Smooth muscle cell (in vitro differentiated cells): ENCODE data around the gene SORBS2. TPM values are rescaled to one million over a fixed set of nuclear protein-coding genes. Genes with fewer than 3 reads are reported as not detected.

Experiments used
- DNase-seq: peaks from one replicate; lab custom pipeline; 2025; ENCODE audit not compliant: unreplicated experiment; lab: John Stamatoyannopoulos, UW
- H2AFZ ChIP-seq: fragments of 200-600 bp; sonication (generic); 2 replicates; pipeline ENCODE4 v1.6.0; 2016; ENCODE audit warnings: antibody characterized with exemption, low read depth, mild to moderate bottlenecking
- H3F3A ChIP-seq: fragments of 200-600 bp; sonication (generic); 2 replicates; pipeline ENCODE4 v1.6.0; 2017; ENCODE audit warnings: antibody characterized with exemption, low read depth
- H3K27ac ChIP-seq: fragments of 200-600 bp; sonication (generic); 2 replicates; pipeline ENCODE4 v1.5.1; 2016; ENCODE audit warnings: low read depth, mild to moderate bottlenecking
- H3K27me3 ChIP-seq: fragments of 200-600 bp; sonication (generic); 2 replicates; pipeline ENCODE4 v1.6.1; 2016; ENCODE audit warnings: low read depth, mild to moderate bottlenecking
- H3K36me3 ChIP-seq: fragments of 200-600 bp; sonication (generic); 2 replicates; pipeline ENCODE4 v1.5.1; 2016; ENCODE audit warnings: low read depth
- H3K4me1 ChIP-seq: fragments of 200-600 bp; sonication (generic); 2 replicates; pipeline ENCODE4 v1.5.1; 2016; ENCODE audit warnings: low read depth
- H3K4me2 ChIP-seq: fragments of 200-600 bp; sonication (generic); 2 replicates; pipeline ENCODE4 v1.6.0; 2016; ENCODE audit warnings: mild to moderate bottlenecking
- H3K4me3 ChIP-seq: fragments of 200-600 bp; sonication (generic); 2 replicates; pipeline ENCODE4 v1.5.1; 2016; ENCODE audit warnings: mild to moderate bottlenecking
- H3K79me2 ChIP-seq: fragments of 200-600 bp; sonication (generic); 2 replicates; pipeline ENCODE4 v1.6.0; 2016; ENCODE audit warnings: low read depth, mild to moderate bottlenecking
- H3K9ac ChIP-seq: fragments of 200-600 bp; sonication (generic); 2 replicates; pipeline ENCODE4 v1.6.0; 2016; ENCODE audit warnings: low read depth
- H3K9me3 ChIP-seq: fragments of 200-600 bp; sonication (generic); replicated peaks from 2 replicates; pipeline ENCODE4 v1.5.1; 2016; ENCODE audit warnings: low read depth
- H4K20me1 ChIP-seq: fragments of 200-600 bp; sonication (generic); 2 replicates; pipeline ENCODE4 v1.6.0; 2016; ENCODE audit warnings: low read depth
- WGBS: methylation state at CpG from one replicate; pipeline ENCODE4 v1.1.7; 2016; ENCODE audit warnings: low lambda C conversion rate; 5-methylcytosine and 5-hydroxymethylcytosine counted together
- polyA plus RNA-seq: library from polyadenylated mRNA; unstranded; fragments of >200 nt; fragmentation: Nextera tagmentation; extraction: Ambion mirVana; gene quantifications from 2 replicates; pipeline ENCODE4 v1.2.1, GENCODE V29; 2016
- total RNA-seq: library from RNA; depleted of rRNA; stranded (reverse); fragments of >200 nt; gene quantifications from 2 replicates; pipeline ENCODE4 v1.2.3, GENCODE V29; 2014
- TF ChIP-seq, protein P1 (sequence below): fragments of 200-600 bp; sonication (generic); IDR thresholded peaks from 2 replicates; pipeline ENCODE4 v1.5.1; 2017; ENCODE audit warnings: borderline replicate concordance, mild to moderate bottlenecking, antibody characterized with exemption; ENCODE audit not compliant: insufficient read depth, poor library complexity, severe bottlenecking

Gene SORBS2
- total and polyA plus RNA-seq, 2 experiments from 2014 or later, result 9.0 to 36.6 TPM

DNA sequence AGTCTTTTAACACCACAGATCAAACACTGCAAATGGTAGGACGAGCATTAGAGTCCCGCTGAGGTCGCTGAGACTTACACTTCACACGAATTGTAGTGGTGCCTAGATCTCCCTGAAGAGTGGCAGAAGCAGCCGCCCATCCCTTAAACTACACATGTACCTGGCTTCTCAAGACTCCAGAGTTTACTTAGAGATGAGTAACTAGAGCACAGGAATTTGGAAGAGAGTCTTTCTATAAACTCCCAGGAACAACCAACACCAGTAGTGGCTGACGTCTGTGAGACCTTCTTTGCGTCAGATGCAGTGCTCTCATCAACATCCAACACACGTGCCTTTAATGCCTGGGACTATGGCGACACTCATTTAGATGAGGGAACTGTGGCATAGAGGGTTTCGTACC is 12.6 kb downstream of the SORBS2 start:
- 95% methylated on average over 10 of the region's 10 CpGs for WGBS
- no peaks in the 10 kb centered on the region for H3K9me3 ChIP-seq
- H3K27ac ChIP-seq, result no peak overlapping the region
- H3F3A ChIP-seq, result no peaks in the 10 kb centered on the region
- no peaks in the 10 kb centered on the region for H3K27me3 ChIP-seq
- no peak for DNase-seq
- no peak overlapping the region for H2AFZ ChIP-seq
- H3K4me2 ChIP-seq, result no peak overlapping the region
- no peaks in the 10 kb centered on the region for H4K20me1 ChIP-seq
- TF ChIP-seq, protein P1, sequence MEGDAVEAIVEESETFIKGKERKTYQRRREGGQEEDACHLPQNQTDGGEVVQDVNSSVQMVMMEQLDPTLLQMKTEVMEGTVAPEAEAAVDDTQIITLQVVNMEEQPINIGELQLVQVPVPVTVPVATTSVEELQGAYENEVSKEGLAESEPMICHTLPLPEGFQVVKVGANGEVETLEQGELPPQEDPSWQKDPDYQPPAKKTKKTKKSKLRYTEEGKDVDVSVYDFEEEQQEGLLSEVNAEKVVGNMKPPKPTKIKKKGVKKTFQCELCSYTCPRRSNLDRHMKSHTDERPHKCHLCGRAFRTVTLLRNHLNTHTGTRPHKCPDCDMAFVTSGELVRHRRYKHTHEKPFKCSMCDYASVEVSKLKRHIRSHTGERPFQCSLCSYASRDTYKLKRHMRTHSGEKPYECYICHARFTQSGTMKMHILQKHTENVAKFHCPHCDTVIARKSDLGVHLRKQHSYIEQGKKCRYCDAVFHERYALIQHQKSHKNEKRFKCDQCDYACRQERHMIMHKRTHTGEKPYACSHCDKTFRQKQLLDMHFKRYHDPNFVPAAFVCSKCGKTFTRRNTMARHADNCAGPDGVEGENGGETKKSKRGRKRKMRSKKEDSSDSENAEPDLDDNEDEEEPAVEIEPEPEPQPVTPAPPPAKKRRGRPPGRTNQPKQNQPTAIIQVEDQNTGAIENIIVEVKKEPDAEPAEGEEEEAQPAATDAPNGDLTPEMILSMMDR, result no peak
- no peak overlapping the region for H3K9ac ChIP-seq
- no peaks in the 10 kb centered on the region for H3K4me1 ChIP-seq
- no peaks in the 10 kb centered on the region for H3K79me2 ChIP-seq
- H3K4me3 ChIP-seq, result no peak overlapping the region
- H3K36me3 ChIP-seq, result no peaks in the 10 kb centered on the region

DNA sequence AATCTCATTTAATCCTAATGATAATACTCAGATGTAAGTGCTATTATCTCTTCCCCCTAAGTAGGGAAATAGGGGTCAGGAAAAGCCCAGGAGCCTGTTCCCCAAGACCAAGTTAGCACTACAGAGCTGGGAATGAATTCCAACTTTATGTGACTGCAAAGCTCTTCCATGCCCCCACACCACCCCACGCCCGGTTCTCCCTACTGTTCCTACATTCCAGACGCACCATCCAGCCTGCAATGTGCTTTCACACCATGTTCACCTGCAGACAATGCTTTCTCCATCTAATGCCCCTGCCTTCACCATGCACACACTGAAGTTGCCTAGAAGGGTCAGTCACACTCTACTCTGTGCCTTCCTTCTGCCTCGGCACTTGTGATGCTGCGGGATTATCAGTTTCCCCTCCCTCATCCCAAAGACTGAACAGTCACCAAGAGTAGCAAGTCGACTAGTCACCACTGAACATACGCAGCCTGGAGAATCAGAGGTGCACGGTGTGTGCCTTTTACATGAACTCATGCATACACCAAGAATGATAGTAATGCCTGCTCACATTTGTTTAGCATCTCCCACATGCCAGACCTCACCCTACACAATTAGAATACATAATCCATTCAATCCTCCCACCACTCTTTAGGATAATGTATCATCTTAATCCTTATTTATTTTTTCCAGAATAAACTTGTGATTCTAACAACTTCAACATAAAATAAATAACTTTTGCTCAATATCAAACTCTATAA is 14.2 kb downstream of the SORBS2 start:
- H3K27ac ChIP-seq, result no peak overlapping the region
- H3K4me3 ChIP-seq, result no peak overlapping the region
- no peaks in the 10 kb centered on the region for H3K79me2 ChIP-seq
- no peaks in the 10 kb centered on the region for H4K20me1 ChIP-seq
- no peak overlapping the region for H3K4me2 ChIP-seq
- TF ChIP-seq, protein P1, result no peak
- WGBS, result 61% methylated on average over 8 of the region's 8 CpGs
- DNase-seq, result no peak
- no peak overlapping the region for H3K9ac ChIP-seq
- H3K9me3 ChIP-seq, result no peaks in the 10 kb centered on the region
- H3K36me3 ChIP-seq, result no peaks in the 10 kb centered on the region
- H3F3A ChIP-seq, result no peaks in the 10 kb centered on the region
- H2AFZ ChIP-seq, result no peak overlapping the region
- no peaks in the 10 kb centered on the region for H3K4me1 ChIP-seq
- no peaks in the 10 kb centered on the region for H3K27me3 ChIP-seq

DNA sequence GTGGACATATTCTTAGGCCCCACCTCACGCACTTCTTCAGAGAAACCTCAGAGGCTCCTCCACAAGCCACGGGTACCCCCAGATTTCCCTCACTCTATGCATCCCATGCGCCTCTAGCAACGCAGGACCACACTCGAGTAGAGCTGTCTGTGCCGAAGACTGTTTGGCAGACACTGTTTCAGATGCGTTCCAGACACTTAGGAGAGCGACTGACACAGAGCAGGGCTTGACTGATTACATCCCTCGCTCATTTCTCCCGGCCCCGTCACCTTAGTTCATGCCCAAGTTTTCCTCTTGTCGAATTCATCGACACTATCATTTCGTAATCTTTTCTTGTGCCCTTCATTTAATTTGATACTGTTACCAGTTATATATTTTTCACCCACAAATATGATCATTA is 15.0 kb downstream of the SORBS2 start:
- no peak for DNase-seq
- Histone ChIP-seq H3K79me2 (no peaks in the 10 kb centered on the region), H3K4me2 (no peak overlapping the region), H3K4me1 (peaks cover 6% of the 10 kb centered on the region), H3K9ac (no peak overlapping the region), H3K27ac (no peak overlapping the region), H3K9me3 (no peaks in the 10 kb centered on the region), H3K36me3 (no peaks in the 10 kb centered on the region), H3K4me3 (no peak overlapping the region), H3F3A (no peaks in the 10 kb centered on the region), H2AFZ (no peak overlapping the region), H4K20me1 (no peaks in the 10 kb centered on the region), H3K27me3 (no peaks in the 10 kb centered on the region)
- WGBS, result 40% methylated on average over 14 of the region's 14 CpGs
- TF ChIP-seq, protein P1, result no peak

DNA sequence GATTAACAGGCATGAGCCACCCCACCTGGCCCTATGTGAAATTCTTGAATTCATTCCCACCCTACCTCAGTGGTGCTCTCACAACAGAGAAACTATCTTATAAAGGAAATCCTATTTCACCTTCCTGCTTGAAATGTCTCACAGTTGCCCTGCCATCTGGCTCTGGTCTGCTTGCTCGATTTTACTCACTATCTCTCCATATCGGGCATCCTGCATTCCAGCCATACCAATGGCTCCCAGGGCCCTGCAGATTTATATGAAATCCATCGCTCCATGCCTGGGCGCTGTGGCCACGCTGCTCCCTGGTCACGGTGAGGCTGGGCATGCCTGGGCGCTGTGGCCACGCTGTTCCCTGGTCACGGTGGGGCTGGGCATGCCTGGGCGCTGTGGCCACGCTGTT is 15.8 kb downstream of the SORBS2 start:
- Histone ChIP-seq H3K27me3 (no peaks in the 10 kb centered on the region), H3K36me3 (no peaks in the 10 kb centered on the region), H3K4me3 (no peak overlapping the region), H3K4me1 (peaks cover 9% of the 10 kb centered on the region), H3K79me2 (no peaks in the 10 kb centered on the region), H3K9me3 (no peaks in the 10 kb centered on the region), H3K9ac (no peak overlapping the region), H3K27ac (no peak overlapping the region), H3F3A (no peaks in the 10 kb centered on the region), H2AFZ (no peak overlapping the region), H4K20me1 (no peaks in the 10 kb centered on the region), H3K4me2 (no peak overlapping the region)
- WGBS, result 70% methylated on average over 11 of the region's 11 CpGs
- TF ChIP-seq, protein P1, result no peak
- DNase-seq, result no peak
